ENCODE data around the gene SPATA3. TPM values are rescaled to one million over a fixed set of nuclear protein-coding genes. Genes with fewer than 3 reads are reported as not detected.

Gene SPATA3
- total and polyA plus RNA-seq, 2 of the 13 experiments (the other 11 are each of a cell fraction or from before 2014, with no cell fraction given): not detected

- no peak for TF ChIP-seq PHF21A (CRISPR knock-in tag; IDR thresholded peaks at IDR 0.05)
- 0 out of 2 replicates have a peak, but pooled peaks have one; percentile 15 for TF ChIP-seq ZBTB43 (CRISPR knock-in tag; conservative IDR thresholded peaks at IDR 0.05)
- TF ChIP-seq NONO (IDR thresholded peaks at IDR 0.05): no peak
- peak; percentile 52; the same call in 1 of the 2 replicates for TF ChIP-seq NONO (CRISPR knock-in tag; conservative IDR thresholded peaks at IDR 0.05)
- peak; percentile 73; the same call in 1 of the 2 replicates for TF ChIP-seq SIN3A (IDR thresholded peaks at IDR 0.05; ENCODE audit: borderline replicate concordance, low read depth, low read length)
- TF ChIP-seq, protein P1, sequence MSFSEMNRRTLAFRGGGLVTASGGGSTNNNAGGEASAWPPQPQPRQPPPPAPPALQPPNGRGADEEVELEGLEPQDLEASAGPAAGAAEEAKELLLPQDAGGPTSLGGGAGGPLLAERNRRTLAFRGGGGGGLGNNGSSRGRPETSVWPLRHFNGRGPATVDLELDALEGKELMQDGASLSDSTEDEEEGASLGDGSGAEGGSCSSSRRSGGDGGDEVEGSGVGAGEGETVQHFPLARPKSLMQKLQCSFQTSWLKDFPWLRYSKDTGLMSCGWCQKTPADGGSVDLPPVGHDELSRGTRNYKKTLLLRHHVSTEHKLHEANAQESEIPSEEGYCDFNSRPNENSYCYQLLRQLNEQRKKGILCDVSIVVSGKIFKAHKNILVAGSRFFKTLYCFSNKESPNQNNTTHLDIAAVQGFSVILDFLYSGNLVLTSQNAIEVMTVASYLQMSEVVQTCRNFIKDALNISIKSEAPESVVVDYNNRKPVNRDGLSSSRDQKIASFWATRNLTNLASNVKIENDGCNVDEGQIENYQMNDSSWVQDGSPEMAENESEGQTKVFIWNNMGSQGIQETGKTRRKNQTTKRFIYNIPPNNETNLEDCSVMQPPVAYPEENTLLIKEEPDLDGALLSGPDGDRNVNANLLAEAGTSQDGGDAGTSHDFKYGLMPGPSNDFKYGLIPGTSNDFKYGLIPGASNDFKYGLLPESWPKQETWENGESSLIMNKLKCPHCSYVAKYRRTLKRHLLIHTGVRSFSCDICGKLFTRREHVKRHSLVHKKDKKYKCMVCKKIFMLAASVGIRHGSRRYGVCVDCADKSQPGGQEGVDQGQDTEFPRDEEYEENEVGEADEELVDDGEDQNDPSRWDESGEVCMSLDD (CRISPR knock-in tag; IDR thresholded peaks at IDR 0.05; ENCODE audit: borderline replicate concordance): 0 out of 2 replicates have a peak, but pooled peaks have one; percentile 52
- TF ChIP-seq CENPBD1 (CRISPR knock-in tag; IDR thresholded peaks at IDR 0.05; ENCODE audit: borderline replicate concordance, low read depth): no peak
- TF ChIP-seq, protein P2, sequence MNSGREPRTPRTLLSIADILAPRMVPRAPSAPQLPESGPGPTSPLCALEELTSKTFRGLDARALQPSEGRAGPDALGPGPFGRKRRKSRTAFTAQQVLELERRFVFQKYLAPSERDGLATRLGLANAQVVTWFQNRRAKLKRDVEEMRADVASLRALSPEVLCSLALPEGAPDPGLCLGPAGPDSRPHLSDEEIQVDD (CRISPR knock-in tag; IDR thresholded peaks at IDR 0.05; ENCODE audit: borderline replicate concordance): no peak
- TF ChIP-seq HNRNPLL (IDR thresholded peaks at IDR 0.05; ENCODE audit: low read depth, low read length, poor library complexity, severe bottlenecking): peak; percentile 57
- peak; percentile 28; the same call in 1 of the 2 replicates for TF ChIP-seq ARID4A (CRISPR knock-in tag; IDR thresholded peaks at IDR 0.05; ENCODE audit: borderline replicate concordance)
- TF ChIP-seq BHLHE40 (IDR thresholded peaks at IDR 0.05; ENCODE audit: low read length): peak; percentile 34; the same call in 1 of the 2 replicates
- TF ChIP-seq CBX1 (IDR thresholded peaks at IDR 0.05; ENCODE audit: low read depth): peak; percentile 56
- TF ChIP-seq ZNF343 (CRISPR knock-in tag; IDR thresholded peaks at IDR 0.05): no peak
- TF ChIP-seq ZNF567 (CRISPR knock-in tag; IDR thresholded peaks at IDR 0.05; ENCODE audit: borderline replicate concordance): no peak
- TF ChIP-seq EED (CRISPR knock-in tag; IDR thresholded peaks at IDR 0.05): 0 out of 2 replicates have a peak, but pooled peaks have one; percentile 8
- TF ChIP-seq, protein P3, sequence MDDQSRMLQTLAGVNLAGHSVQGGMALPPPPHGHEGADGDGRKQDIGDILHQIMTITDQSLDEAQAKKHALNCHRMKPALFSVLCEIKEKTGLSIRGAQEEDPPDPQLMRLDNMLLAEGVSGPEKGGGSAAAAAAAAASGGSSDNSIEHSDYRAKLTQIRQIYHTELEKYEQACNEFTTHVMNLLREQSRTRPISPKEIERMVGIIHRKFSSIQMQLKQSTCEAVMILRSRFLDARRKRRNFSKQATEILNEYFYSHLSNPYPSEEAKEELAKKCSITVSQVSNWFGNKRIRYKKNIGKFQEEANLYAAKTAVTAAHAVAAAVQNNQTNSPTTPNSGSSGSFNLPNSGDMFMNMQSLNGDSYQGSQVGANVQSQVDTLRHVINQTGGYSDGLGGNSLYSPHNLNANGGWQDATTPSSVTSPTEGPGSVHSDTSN (CRISPR knock-in tag; IDR thresholded peaks at IDR 0.05; ENCODE audit: borderline replicate concordance): peak; percentile 70; the same call in 1 of the 2 replicates
Observed at GRCh38 chr2:231037202-231037730, 41.3 kb downstream of the SPATA3 start, which contains the start of gene C2orf72 (continued).
